Psoas muscle (tissue), 8 donors: ENCODE data around the gene SLC35A3. TPM values are rescaled to one million over a fixed set of nuclear protein-coding genes. Genes with fewer than 3 reads are reported as not detected.

Source experiments
- ATAC-seq, 4 donors: fragments of 200-7000 bp; cut with Tn5 transposase; one replicate each; pipeline ENCODE4 v1.9.1; 2020; ENCODE audit warnings: moderate library complexity in 3 of 4, mild to moderate bottlenecking in 2 of 4
- DNase-seq, 2 donors: peaks; one replicate each; pipeline ENCODE4 v3.0.0-alpha.2; 2020
- H3K27ac ChIP-seq: fragments of 200-600 bp; one replicate; pipeline ENCODE4 v1.8.0; 2022
- H3K27me3 ChIP-seq, 3 donors: fragments of 200-600 bp in 1 of 3; one replicate each; pipeline versions ENCODE4 v1.6.1 to v1.8.0; 2013 to 2022; ENCODE audit warnings: low read length in 2 of 3, mild to moderate bottlenecking in 2 of 3, moderate library complexity in 1 of 3; ENCODE audit not compliant: insufficient read depth in 3 of 3
- H3K36me3 ChIP-seq, 2 donors: fragments of 200-600 bp in 1 of 2; one replicate each; pipeline versions ENCODE4 v1.6.1 to v1.8.0; 2013 to 2022; ENCODE audit warnings: low read depth in 1 of 2, mild to moderate bottlenecking in 1 of 2, moderate library complexity in 1 of 2; ENCODE audit not compliant: insufficient read depth in 1 of 2
- H3K4me1 ChIP-seq: fragments of 200-600 bp; one replicate; pipeline ENCODE4 v1.8.0; 2022
- H3K4me3 ChIP-seq: fragments of 200-600 bp; one replicate; pipeline ENCODE4 v1.8.0; 2022; ENCODE audit warnings: mild to moderate bottlenecking
- H3K9me3 ChIP-seq: fragments of 200-600 bp; one replicate; pipeline ENCODE4 v1.8.0; 2022
- WGBS, 3 donors: extraction: QIAGEN DNeasy Blood & Tissue Kit; methylation state at CpG; one replicate each; pipeline versions ENCODE4 v1.1.6 to v1.1.7; 2013; 5-methylcytosine and 5-hydroxymethylcytosine counted together
- intact Hi-C, 2 donors: fragments of 100-400 bp; cut with DNase I; formaldehyde crosslinking; loops; one replicate each; pipeline versions ENCODE4 v1.11.0 to v1.14.2; 2022
- polyA plus RNA-seq, 3 donors: library from polyadenylated mRNA; stranded (reverse); fragments of 200-250 nt; gene quantifications; one replicate each; pipeline ENCODE4 v1.2.3, GENCODE V29; 2013
- total RNA-seq, 4 donors: library from RNA; stranded (reverse); fragmentation: NEBNext Ultra II Directional in 2 of 4; extraction: Animal tissue kit (Norgen Biotek cat#: 25700) in 2 of 4; gene quantifications; one replicate each; pipeline versions ENCODE4 v1.2.1 to v1.2.4, GENCODE V29; 2021 to 2023
- TF ChIP-seq, protein P1 (sequence below): fragments of 200-600 bp; IDR thresholded peaks from one replicate; pipeline ENCODE4 v1.8.0; 2022; ENCODE audit warnings: antibody characterized with exemption
- donor health status: healthy with polysubstance abuse.
- donor health status: DM: no; HTN: no; CAD: no; lungs with moderate emphysema.
- donor health status: Bipolar disorder and iron deficiency.
- donor health status: healthy.
- donor health status: DM: yes; HTN: yes; CAD: no.
- donor health status: DM: no; HTN: no; CAD: no.
- donor health status: DM: no; HTN: no; CAD: no.
- donor health status: DM: yes; HTN: yes; CAD: no.

SLC35A3 gene
- total and polyA plus RNA-seq, 7 donors: 3.5 to 8.6 (median 6.4) TPM

DNA sequence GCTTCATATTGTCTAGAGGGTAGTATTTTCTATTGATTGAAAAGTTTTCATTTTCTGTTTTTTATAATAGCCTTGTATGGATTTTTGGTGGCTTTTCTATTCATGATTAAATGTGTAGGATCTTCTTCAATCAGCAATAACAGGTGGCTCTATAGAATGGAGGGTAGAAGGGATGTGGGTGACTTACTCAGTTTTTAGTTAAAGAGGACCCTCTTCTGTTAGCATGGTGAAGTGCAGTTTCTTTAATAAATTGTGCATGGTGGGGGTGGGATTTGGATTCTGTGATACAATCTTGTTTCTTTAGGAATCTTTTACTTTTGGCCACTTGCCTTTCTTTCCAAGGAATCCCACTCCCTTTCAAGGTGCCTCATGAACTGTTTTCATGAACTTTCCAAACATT, 64.7 kb downstream of the SLC35A3 start:
- Histone ChIP-seq H3K4me3 (no peak overlapping the region), H3K27ac (no peak overlapping the region), H3K4me1 (peaks cover 13% of the 10 kb centered on the region), H3K9me3 (no peaks in the 10 kb centered on the region), H3K27me3 (no peaks in the 10 kb centered on the region), H3K36me3 (no peaks in the 10 kb centered on the region)
- TF ChIP-seq, protein P1, sequence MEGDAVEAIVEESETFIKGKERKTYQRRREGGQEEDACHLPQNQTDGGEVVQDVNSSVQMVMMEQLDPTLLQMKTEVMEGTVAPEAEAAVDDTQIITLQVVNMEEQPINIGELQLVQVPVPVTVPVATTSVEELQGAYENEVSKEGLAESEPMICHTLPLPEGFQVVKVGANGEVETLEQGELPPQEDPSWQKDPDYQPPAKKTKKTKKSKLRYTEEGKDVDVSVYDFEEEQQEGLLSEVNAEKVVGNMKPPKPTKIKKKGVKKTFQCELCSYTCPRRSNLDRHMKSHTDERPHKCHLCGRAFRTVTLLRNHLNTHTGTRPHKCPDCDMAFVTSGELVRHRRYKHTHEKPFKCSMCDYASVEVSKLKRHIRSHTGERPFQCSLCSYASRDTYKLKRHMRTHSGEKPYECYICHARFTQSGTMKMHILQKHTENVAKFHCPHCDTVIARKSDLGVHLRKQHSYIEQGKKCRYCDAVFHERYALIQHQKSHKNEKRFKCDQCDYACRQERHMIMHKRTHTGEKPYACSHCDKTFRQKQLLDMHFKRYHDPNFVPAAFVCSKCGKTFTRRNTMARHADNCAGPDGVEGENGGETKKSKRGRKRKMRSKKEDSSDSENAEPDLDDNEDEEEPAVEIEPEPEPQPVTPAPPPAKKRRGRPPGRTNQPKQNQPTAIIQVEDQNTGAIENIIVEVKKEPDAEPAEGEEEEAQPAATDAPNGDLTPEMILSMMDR: peak; percentile 10
- intact Hi-C loops: loop anchor here in 1 of 2 donors (10.0 kb wide), 1 partner anchor 230 kb away; no protein-coding TSS in a partner anchor
- no peak for ATAC-seq
- no peak for DNase-seq

DNA sequence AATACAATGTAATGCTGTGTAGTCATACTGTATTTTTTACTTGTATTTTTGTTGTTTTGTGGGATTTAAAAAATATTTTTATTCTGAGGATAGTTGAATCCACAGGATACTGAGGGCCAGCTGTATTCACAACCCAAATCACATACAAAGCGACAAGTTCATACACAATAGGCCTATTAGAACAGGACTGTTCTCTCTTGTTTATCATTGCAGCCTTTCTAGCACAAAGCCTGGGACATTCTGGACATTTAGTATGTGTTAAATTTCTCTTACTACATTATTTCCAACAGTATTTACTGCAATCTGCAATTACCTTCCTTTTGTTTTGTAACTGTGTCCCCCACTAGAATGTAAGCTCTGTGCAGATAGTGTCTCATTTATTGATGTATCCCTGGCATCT, 65.4 kb downstream of the SLC35A3 start:
- no peaks in the 10 kb centered on the region for H3K9me3 ChIP-seq
- no peak for ATAC-seq
- H3K27ac ChIP-seq: no peak overlapping the region
- H3K4me3 ChIP-seq: no peak overlapping the region
- 96 to 97% (median 96%) methylated on average over 1 of the region's 1 CpG for WGBS, 3 donors
- H3K36me3 ChIP-seq: no peaks in the 10 kb centered on the region
- DNase-seq: no peak
- H3K27me3 ChIP-seq: no peaks in the 10 kb centered on the region
- intact Hi-C loops: loop anchor here in 1 of 2 donors (5.0 to 10.0 kb wide), 2 partner anchors 63 to 230 kb away; no protein-coding TSS in a partner anchor
- H3K4me1 ChIP-seq: peaks cover 20% of the 10 kb centered on the region
- TF ChIP-seq, protein P1: no peak

DNA sequence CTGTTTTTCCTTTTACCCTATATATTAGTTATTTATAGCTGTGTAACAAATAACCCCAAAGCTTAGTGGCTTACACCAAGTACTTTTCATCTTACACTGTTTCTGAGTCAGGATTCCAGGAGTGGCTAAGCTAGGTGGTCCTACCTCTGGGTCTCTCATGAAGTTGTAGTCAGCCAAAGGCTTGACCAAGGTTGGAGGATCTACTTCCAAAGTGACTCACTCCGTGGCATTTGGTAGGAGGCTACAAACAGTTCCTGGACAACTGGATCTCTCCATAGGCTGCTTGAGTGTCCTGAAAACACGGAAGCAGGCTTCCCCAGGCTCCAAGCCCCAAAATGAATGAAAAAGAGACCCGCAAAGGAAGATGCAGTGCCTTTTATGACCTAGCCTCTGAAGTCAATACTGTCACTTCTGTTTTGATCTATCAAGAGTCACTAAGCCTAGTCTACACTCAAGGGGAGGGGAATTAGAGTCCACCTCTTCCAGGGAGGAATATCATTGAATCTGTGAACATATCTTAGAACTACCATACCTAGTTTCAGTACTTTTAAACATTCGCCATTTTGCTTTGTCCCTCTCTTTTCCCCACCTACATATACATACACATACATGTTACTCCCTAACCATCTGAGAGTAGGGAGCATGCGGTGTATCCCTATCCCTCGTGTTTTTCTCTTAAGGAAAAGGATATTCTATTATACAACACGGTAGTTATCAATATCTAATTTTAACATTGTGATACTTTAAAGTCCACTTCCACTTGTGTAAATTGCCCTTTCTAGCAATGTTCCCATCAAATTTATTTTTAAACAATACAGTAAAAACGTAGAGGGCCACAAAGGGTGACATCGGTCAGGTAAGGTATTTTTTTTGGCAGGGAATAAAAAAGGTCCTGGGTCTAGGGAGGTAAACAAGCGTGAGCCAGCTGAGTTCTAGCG, 67.2 kb downstream of the SLC35A3 start:
- Histone ChIP-seq H3K4me3 (peak overlapping the region; percentile 92), H3K36me3 (no peaks in the 10 kb centered on the region), H3K27me3 (no peaks in the 10 kb centered on the region), H3K27ac (peak overlapping the region; percentile 96), H3K9me3 (no peaks in the 10 kb centered on the region), H3K4me1 (peaks cover 38% of the 10 kb centered on the region)
- intact Hi-C loops: loop anchor here in 1 of 2 donors (5.0 to 10.0 kb wide), 2 partner anchors 65 to 232 kb away; no protein-coding TSS in a partner anchor
- WGBS, 3 donors: 20 to 24% (median 21%) methylated on average over 11 of the region's 11 CpGs
- TF ChIP-seq, protein P1: no peak
- ATAC-seq (peak in 2 of 4 donors; percentile 17 to 18), DNase-seq (no peak)

DNA sequence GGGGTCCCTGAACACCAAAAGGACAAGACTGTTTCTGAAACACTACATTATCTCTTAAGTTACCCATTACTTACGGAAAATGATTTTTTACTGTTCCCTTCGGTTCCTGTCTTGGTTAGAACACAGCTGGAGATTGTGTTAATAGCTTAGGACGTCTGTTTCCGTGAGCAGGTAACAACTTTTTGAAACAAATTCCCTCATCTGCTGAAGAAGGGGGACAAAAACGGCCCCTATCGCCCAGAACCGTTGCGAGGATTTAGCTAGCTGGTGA, 67.8 kb downstream of the SLC35A3 start:
- Histone ChIP-seq H3K36me3 (no peaks in the 10 kb centered on the region), H3K9me3 (no peaks in the 10 kb centered on the region), H3K4me1 (peaks cover 42% of the 10 kb centered on the region), H3K4me3 (peak overlapping the region; percentile 92), H3K27ac (peak overlapping the region; percentile 96), H3K27me3 (no peaks in the 10 kb centered on the region)
- 0% methylated on average over 8 of the region's 8 CpGs for WGBS, 3 donors
- intact Hi-C loops: loop anchor here in 1 of 2 donors (5.0 to 10.0 kb wide), 2 partner anchors 65 to 233 kb away; no protein-coding TSS in a partner anchor
- DNase-seq (no peak), ATAC-seq (no peak)
- TF ChIP-seq, protein P1: no peak
